Keratinocyte (primary cell): ENCODE results near the gene SPTBN1. TPM values are rescaled to one million over a fixed set of nuclear protein-coding genes. Genes with fewer than 3 reads are reported as not detected.

Experiments used
- DNase-seq: peaks from one replicate; pipeline ENCODE4 v3.0.0-alpha.2; 2011; ENCODE audit warnings: low read depth, missing footprints, low spot score
- FAIRE-seq: peaks from 2 replicates; lab custom pipeline; 2011; peaks lifted over from hg19 to GRCh38; lab: Jason Lieb, UNC
- H2AFZ ChIP-seq: 2 replicates; pipeline ENCODE4 v1.6.0; 2012; ENCODE audit warnings: low read length, control low read depth, inconsistent platforms; ENCODE audit not compliant: control insufficient read depth
- H3K27ac ChIP-seq: 2 replicates; pipeline ENCODE4 v1.5.1; 2011; ENCODE audit warnings: low read length; ENCODE audit not compliant: control insufficient read depth, insufficient read depth
- H3K27me3 ChIP-seq: 3 replicates; pipeline ENCODE4 v1.6.0; 2011; ENCODE audit warnings: low read length; ENCODE audit not compliant: control insufficient read depth, insufficient read depth; ENCODE audit errors: extremely low read depth
- H3K36me3 ChIP-seq, 2 experiments: 2 replicates in 1 of 2; 3 replicates in 1 of 2; pipeline ENCODE4 v1.5.1; 2011; ENCODE audit warnings: low read length in 2 of 2, mild to moderate bottlenecking in 1 of 2; ENCODE audit not compliant: control insufficient read depth in 2 of 2, insufficient read depth in 2 of 2; ENCODE audit errors: extremely low read depth in 1 of 2
- H3K4me1 ChIP-seq: 3 replicates; pipeline ENCODE4 v1.5.1; 2011; ENCODE audit warnings: low read length; ENCODE audit not compliant: control insufficient read depth, insufficient read depth; ENCODE audit errors: extremely low read depth
- H3K4me2 ChIP-seq: 3 replicates; pipeline ENCODE4 v1.6.0; 2011; ENCODE audit warnings: low read depth, low read length; ENCODE audit not compliant: control insufficient read depth, insufficient read depth; ENCODE audit errors: extremely low read depth
- H3K4me3 ChIP-seq, 3 experiments: fragments of 200-600 bp in 1 of 3; sonication (generic) in 1 of 3; 2 replicates in 2 of 3; 3 replicates in 1 of 3; pipeline ENCODE4 v1.5.1; 2011 to 2016; ENCODE audit warnings: low read length in 3 of 3, mild to moderate bottlenecking in 3 of 3, control low read depth in 2 of 3, inconsistent platforms in 1 of 3, low read depth in 1 of 3, mixed read lengths in 1 of 3, mixed run types in 1 of 3, moderate library complexity in 1 of 3; ENCODE audit not compliant: control insufficient read depth in 2 of 3, insufficient read depth in 2 of 3; ENCODE audit errors: extremely low read depth in 1 of 3
- H3K79me2 ChIP-seq: 2 replicates; pipeline ENCODE4 v1.6.0; 2012; ENCODE audit warnings: low read length; ENCODE audit not compliant: control insufficient read depth, insufficient read depth
- H3K9ac ChIP-seq: 3 replicates; pipeline ENCODE4 v1.6.0; 2011; ENCODE audit warnings: low read length; ENCODE audit not compliant: control insufficient read depth, insufficient read depth; ENCODE audit errors: extremely low read depth
- H3K9me1 ChIP-seq: 3 replicates; pipeline ENCODE4 v1.6.0; 2011; ENCODE audit warnings: low read length; ENCODE audit not compliant: control insufficient read depth, insufficient read depth; ENCODE audit errors: extremely low read depth
- H3K9me3 ChIP-seq: 2 replicates; pipeline ENCODE4 v1.5.1; 2012; ENCODE audit warnings: low read depth, low read length; ENCODE audit not compliant: control insufficient read depth
- H4K20me1 ChIP-seq: 3 replicates; pipeline ENCODE4 v1.6.0; 2011; ENCODE audit warnings: low read length; ENCODE audit not compliant: control insufficient read depth, insufficient read depth; ENCODE audit errors: extremely low read depth
- EZH2 ChIP-seq: IDR thresholded peaks from one replicate; pipeline ENCODE4 v1.6.1; 2012; ENCODE audit warnings: inconsistent platforms, mild to moderate bottlenecking, low read length, moderate library complexity
- dilution Hi-C: fragments of 300-500 bp; cut with MboI; formaldehyde crosslinking; loops from one replicate; pipeline ENCODE4 v1.7.0; 2020; ENCODE audit warnings: low sequenced_read_pairs; ENCODE audit not compliant: extremely low pct_ligation_motif_present
- polyA plus RNA-seq, 5 experiments: library from polyadenylated mRNA; depleted of rRNA in 3 of 5; stranded (reverse) in 3 of 5; stranded (forward) in 1 of 5; unstranded in 1 of 5; fragments of >200 nt; gene quantifications; 1 replicate in 1 of 5; 2 replicates in 3 of 5; 3 replicates in 1 of 5; pipeline versions ENCODE4 v1.2.1 to v1.2.3, GENCODE V29; 2011 to 2012; ENCODE audit warnings: missing spikeins in 2 of 5, low read depth in 1 of 5, low replicate concordance in 1 of 5
- TF ChIP-seq, protein P1 (sequence below), 3 experiments: IDR thresholded peaks in 1 of 3; conservative IDR thresholded peaks in 1 of 3; optimal IDR thresholded peaks in 1 of 3; 2 replicates in 2 of 3; 3 replicates in 1 of 3; pipeline versions ENCODE3 to v1.5.1; 2011; ENCODE audit warnings: low read length in 3 of 3, mild to moderate bottlenecking in 3 of 3, moderate library complexity in 2 of 3, control low read depth in 1 of 3, inconsistent platforms in 1 of 3; ENCODE audit not compliant: insufficient read depth in 2 of 3; ENCODE audit errors: extremely low read depth in 1 of 3

Gene SPTBN1
- polyA plus RNA-seq, 1 donor (not counting 4 experiments of a cell fraction or from before 2014, with no cell fraction given), result 40.0 TPM

DNA sequence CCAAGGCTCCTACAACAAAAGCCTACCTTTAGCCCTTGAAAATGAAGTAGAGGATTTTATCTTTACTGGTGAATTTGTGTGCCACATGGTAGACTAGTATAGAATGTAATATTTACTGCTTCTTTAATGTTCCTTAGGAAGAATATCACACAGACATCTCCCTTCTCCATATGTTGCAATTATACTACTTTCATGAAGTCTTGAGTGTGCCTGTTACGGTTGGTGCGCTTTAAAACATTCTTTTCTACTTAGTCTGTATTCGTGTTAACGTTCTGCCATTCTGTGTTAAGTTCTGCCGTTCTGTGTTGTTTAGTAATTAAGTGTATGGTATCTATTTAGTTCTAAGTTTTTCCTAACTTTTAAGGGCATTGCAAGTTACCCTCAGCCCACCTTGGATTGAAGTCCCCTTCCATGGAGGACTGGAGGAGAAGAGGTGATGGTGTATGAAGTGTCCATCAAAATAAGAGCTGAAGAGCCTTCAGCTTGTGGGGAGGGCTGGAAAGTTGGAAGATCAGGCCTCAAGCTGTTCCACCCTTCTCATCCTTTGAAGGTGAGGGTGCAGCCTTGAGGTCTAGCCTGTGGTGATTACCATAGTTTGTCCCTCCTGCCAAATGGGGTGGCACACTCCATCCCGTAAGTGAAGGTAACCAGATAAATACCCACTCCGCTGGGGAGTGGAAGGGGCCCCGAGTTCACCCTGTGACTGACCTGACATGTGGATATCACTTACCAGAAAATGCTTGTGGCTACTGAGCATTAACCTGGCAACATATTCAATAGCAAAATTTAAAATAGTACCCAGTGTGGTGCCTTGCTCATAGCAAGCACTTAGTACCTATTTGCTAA, 131.3 kb downstream of the SPTBN1 start:
- Histone ChIP-seq H3K79me2 (peaks cover 89% of the 10 kb centered on the region), H3K9me3 (no peaks in the 10 kb centered on the region), H3K27me3 (no peaks in the 10 kb centered on the region), H2AFZ (no peak overlapping the region), H3K4me1 (peaks cover 19% of the 10 kb centered on the region), H4K20me1 (no peaks in the 10 kb centered on the region), H3K4me3 (no peak overlapping the region), H3K9me1 (peaks cover 4% of the 10 kb centered on the region), H3K9ac (no peak overlapping the region), H3K36me3 (peaks cover 0 to 8% of the 10 kb centered on the region in 2 experiments), H3K27ac (no peak overlapping the region), H3K4me2 (no peak overlapping the region)
- dilution Hi-C loops, result no loop called here
- DNase-seq (no peak), FAIRE-seq (no peak)
- TF ChIP-seq, protein P1, sequence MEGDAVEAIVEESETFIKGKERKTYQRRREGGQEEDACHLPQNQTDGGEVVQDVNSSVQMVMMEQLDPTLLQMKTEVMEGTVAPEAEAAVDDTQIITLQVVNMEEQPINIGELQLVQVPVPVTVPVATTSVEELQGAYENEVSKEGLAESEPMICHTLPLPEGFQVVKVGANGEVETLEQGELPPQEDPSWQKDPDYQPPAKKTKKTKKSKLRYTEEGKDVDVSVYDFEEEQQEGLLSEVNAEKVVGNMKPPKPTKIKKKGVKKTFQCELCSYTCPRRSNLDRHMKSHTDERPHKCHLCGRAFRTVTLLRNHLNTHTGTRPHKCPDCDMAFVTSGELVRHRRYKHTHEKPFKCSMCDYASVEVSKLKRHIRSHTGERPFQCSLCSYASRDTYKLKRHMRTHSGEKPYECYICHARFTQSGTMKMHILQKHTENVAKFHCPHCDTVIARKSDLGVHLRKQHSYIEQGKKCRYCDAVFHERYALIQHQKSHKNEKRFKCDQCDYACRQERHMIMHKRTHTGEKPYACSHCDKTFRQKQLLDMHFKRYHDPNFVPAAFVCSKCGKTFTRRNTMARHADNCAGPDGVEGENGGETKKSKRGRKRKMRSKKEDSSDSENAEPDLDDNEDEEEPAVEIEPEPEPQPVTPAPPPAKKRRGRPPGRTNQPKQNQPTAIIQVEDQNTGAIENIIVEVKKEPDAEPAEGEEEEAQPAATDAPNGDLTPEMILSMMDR (optimal IDR thresholded peaks at IDR 0.05 in 1 of 3, IDR thresholded peaks at IDR 0.05 in 1 of 3, conservative IDR thresholded peaks at IDR 0.05 in 1 of 3; ENCODE audit: extremely low read depth in 1 of 3, insufficient read depth in 2 of 3, low read length in 3 of 3), result no peak
- no peak for TF ChIP-seq EZH2

DNA sequence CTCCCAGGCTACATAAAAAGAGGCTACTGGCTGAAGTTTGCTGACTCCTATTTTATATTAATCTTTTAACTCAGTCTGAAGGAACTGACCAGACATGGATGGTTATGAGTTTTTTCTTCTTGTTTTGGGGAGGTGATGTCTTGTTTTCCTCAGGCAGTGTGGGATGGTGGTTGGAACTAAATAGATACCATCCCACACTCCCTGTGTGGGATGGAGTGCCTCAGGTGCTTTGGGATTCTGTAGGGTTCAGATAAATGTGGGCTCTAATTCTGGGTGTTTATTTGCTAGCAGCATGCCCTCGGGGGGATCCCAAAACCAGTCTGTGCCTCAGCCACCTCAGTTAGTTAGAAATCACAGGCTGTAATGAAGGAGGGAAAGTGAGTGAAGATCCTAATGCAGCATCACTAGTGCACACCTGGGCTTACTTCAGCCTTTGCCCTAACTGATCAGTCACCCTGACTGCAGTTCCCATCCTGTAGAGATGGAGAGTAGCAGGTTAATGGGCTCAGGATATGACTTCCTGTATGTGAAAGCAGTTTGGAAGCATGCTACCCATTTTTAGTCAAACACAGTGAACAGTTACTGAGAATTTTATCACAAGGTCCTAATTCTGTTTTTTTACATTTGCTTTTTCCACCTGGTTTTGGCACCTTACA, 132.2 kb downstream of the SPTBN1 start:
- H3K36me3 ChIP-seq, result peaks cover 4 to 5% of the 10 kb centered on the region in 2 experiments
- H3K9ac ChIP-seq, result no peak overlapping the region
- H3K79me2 ChIP-seq, result peaks cover 88% of the 10 kb centered on the region
- H3K4me2 ChIP-seq, result no peak overlapping the region
- dilution Hi-C loops, result no loop called here
- no peak overlapping the region for H3K27ac ChIP-seq
- H3K9me3 ChIP-seq, result no peaks in the 10 kb centered on the region
- H3K27me3 ChIP-seq, result no peaks in the 10 kb centered on the region
- TF ChIP-seq, protein P1 (optimal IDR thresholded peaks at IDR 0.05 in 1 of 3, IDR thresholded peaks at IDR 0.05 in 1 of 3, conservative IDR thresholded peaks at IDR 0.05 in 1 of 3; ENCODE audit: extremely low read depth in 1 of 3, insufficient read depth in 2 of 3, low read length in 3 of 3), result no peak
- TF ChIP-seq EZH2, result no peak
- H2AFZ ChIP-seq, result no peak overlapping the region
- DNase-seq (no peak), FAIRE-seq (peak; percentile 43)
- H3K9me1 ChIP-seq, result peaks cover 4% of the 10 kb centered on the region
- peaks cover 19% of the 10 kb centered on the region for H3K4me1 ChIP-seq
- no peaks in the 10 kb centered on the region for H4K20me1 ChIP-seq
- no peak overlapping the region for H3K4me3 ChIP-seq
